HepG2 (cell line): ENCODE measurements around the gene AGR2. TPM values are rescaled to one million over a fixed set of nuclear protein-coding genes. Genes with fewer than 3 reads are reported as not detected.

Source experiments
- ATAC-seq: fragments of 200-7000 bp; cut with Tn5 transposase; 3 replicates; pipeline ENCODE4 v1.9.1; 2020; ENCODE audit warnings: mild to moderate bottlenecking, moderate library complexity
- BruUV-seq: library from RNA; stranded (reverse); fragments of 400-500 nt; replicated peaks from 2 replicates; lab custom pipeline; 2021; lab: Mats Ljungman, UMichigan
- CTCF ChIA-PET: fragments of 300-600 bp; formaldehyde crosslinking; extraction: SDS; loops from one replicate; lab custom pipeline; 2021; ENCODE audit warnings: low total read pairs, inconsistent platforms, low intra/inter-chr PET ratio; lab: Yijun Ruan, JAX
- POLR2A ChIA-PET: fragments of 350-600 bp; sonication (Branson Sonifier 250); formaldehyde crosslinking; loops from one replicate; lab custom pipeline; 2020; ENCODE audit warnings: antibody characterized with exemption, inconsistent platforms; lab: Yijun Ruan, JAX
- DNase-seq: peaks from one replicate; pipeline ENCODE4 v3.0.0-alpha.2; 2015; ENCODE audit warnings: low spot score
- FAIRE-seq: peaks from 3 replicates; lab custom pipeline; 2011; peaks lifted over from hg19 to GRCh38; lab: Jason Lieb, UNC
- H2AFZ ChIP-seq: one replicate; pipeline ENCODE4 v1.6.1; 2011; ENCODE audit warnings: low read length, inconsistent platforms
- H3K27ac ChIP-seq: fragments of 300-600 bp; 3 replicates; pipeline ENCODE4 v1.8.0; 2011; ENCODE audit warnings: mixed run types, mild to moderate bottlenecking, mixed read lengths, low read length, inconsistent platforms; ENCODE audit not compliant: insufficient read depth; ENCODE audit errors: extremely low read length
- H3K27me3 ChIP-seq, 2 experiments: fragments of 200-600 bp in 1 of 2; 2 replicates in 1 of 2; 3 replicates in 1 of 2; pipeline versions ENCODE4 v1.6.0 to v1.8.0; 2011; ENCODE audit warnings: low read length in 2 of 2, mild to moderate bottlenecking in 2 of 2, moderate library complexity in 2 of 2, inconsistent platforms in 1 of 2; ENCODE audit not compliant: insufficient read depth in 2 of 2, control insufficient read depth in 1 of 2
- H3K36me3 ChIP-seq, 2 experiments: fragments of 200-600 bp in 1 of 2; replicated peaks in 1 of 2; 2 replicates in 1 of 2; 3 replicates in 1 of 2; pipeline versions ENCODE4 v1.5.1 to v1.8.0; 2011; ENCODE audit warnings: low read length in 2 of 2, inconsistent platforms in 1 of 2; ENCODE audit not compliant: insufficient read depth in 2 of 2, control insufficient read depth in 1 of 2
- H3K4me1 ChIP-seq: 2 replicates; pipeline ENCODE4 v1.5.1; 2012; ENCODE audit warnings: low read length, inconsistent platforms; ENCODE audit not compliant: insufficient read depth
- H3K4me2 ChIP-seq: 2 replicates; pipeline ENCODE4 v1.6.0; 2011; ENCODE audit warnings: low read depth, low read length, inconsistent platforms
- H3K4me3 ChIP-seq, 3 experiments: fragments of 200-600 bp in 1 of 3; sonication (generic), shearing (Covaris generic) in 1 of 3; replicated peaks in 1 of 3; 2 replicates each; pipeline ENCODE4 v1.5.1; 2011 to 2016; ENCODE audit warnings: low read length in 3 of 3, inconsistent platforms in 2 of 3, low read depth in 2 of 3, mild to moderate bottlenecking in 2 of 3, control low read depth in 1 of 3, mixed read lengths in 1 of 3; ENCODE audit not compliant: insufficient read depth in 1 of 3
- H3K79me2 ChIP-seq: one replicate; pipeline ENCODE4 v1.6.1; 2011; ENCODE audit warnings: low read length, inconsistent platforms; ENCODE audit not compliant: insufficient read depth
- H3K9ac ChIP-seq: 2 replicates; pipeline ENCODE4 v1.6.0; 2011; ENCODE audit warnings: mild to moderate bottlenecking, low read depth, low read length, inconsistent platforms; ENCODE audit not compliant: insufficient read depth
- H3K9me3 ChIP-seq: 2 replicates; pipeline ENCODE4 v1.5.1; 2012; ENCODE audit warnings: mild to moderate bottlenecking, low read length
- H4K20me1 ChIP-seq: 2 replicates; pipeline ENCODE4 v1.6.0; 2011; ENCODE audit warnings: inconsistent platforms, mild to moderate bottlenecking, low read length, moderate library complexity; ENCODE audit not compliant: insufficient read depth
- CHD2 ChIP-seq: IDR thresholded peaks from 2 replicates; pipeline ENCODE4 v1.6.1; 2011; ENCODE audit warnings: low read depth, low read length, improper control_type of control experiment
- GATAD2A ChIP-seq: IDR thresholded peaks from 2 replicates; pipeline ENCODE4 v1.6.1; 2016
- HNRNPLL ChIP-seq: fragments of 200-400 bp; formaldehyde crosslinking; IDR thresholded peaks from 2 replicates; pipeline ENCODE4 v1.6.1; 2017; ENCODE audit warnings: mild to moderate bottlenecking, low read depth, low read length; ENCODE audit not compliant: poor library complexity, severe bottlenecking
- NCOA5 ChIP-seq: sonication (generic); formaldehyde crosslinking; IDR thresholded peaks from 2 replicates; pipeline ENCODE4 v1.4.0; 2020; ENCODE audit warnings: missing genetic modification reagents
- NFE2L2 ChIP-seq: fragments of 150-350 bp; IDR thresholded peaks from 2 replicates; pipeline ENCODE4 v1.6.1; 2014; ENCODE audit warnings: low read length
- NFIC ChIP-seq: IDR thresholded peaks from 2 replicates; pipeline ENCODE4 v1.6.1; 2012; ENCODE audit warnings: mild to moderate bottlenecking, low read length, inconsistent platforms
- PITX1 ChIP-seq: sonication (generic); formaldehyde crosslinking; IDR thresholded peaks from 2 replicates; pipeline ENCODE4 v1.5.1; 2020; ENCODE audit warnings: mild to moderate bottlenecking, missing genetic modification reagents
- RFXANK ChIP-seq: IDR thresholded peaks from 2 replicates; pipeline ENCODE4 v1.6.1; 2016
- ZNF121 ChIP-seq: sonication (generic); formaldehyde crosslinking; IDR thresholded peaks from 2 replicates; pipeline ENCODE4 v1.5.0; 2020; ENCODE audit warnings: mild to moderate bottlenecking, missing genetic modification reagents
- ZNF530 ChIP-seq: sonication (generic); formaldehyde crosslinking; IDR thresholded peaks from 2 replicates; pipeline ENCODE4 v1.5.0; 2020; ENCODE audit warnings: low read depth, mild to moderate bottlenecking, missing genetic modification reagents
- ZNF652 ChIP-seq: IDR thresholded peaks from 2 replicates; pipeline ENCODE4 v1.6.1; 2016; ENCODE audit warnings: low read depth, borderline replicate concordance
- WGBS: methylation state at CpG from one replicate; pipeline ENCODE4 v1.1.6; 2017; ENCODE audit warnings: low lambda C conversion rate; 5-methylcytosine and 5-hydroxymethylcytosine counted together
- in situ Hi-C: cut with HindIII; loops from 2 replicates; pipeline ENCODE4 v1.10.0; 2017; ENCODE audit warnings: low pct_unique_long_range_greater_than_20kb; ENCODE audit not compliant: extremely low pct_ligation_motif_present
- intact Hi-C: fragments of 100-400 bp; cut with micrococcal nuclease; formaldehyde crosslinking; loops from one replicate; pipeline ENCODE4 v1.10.0; 2022; ENCODE audit not compliant: unreplicated experiment
- polyA plus RNA-seq, 8 experiments: library from polyadenylated mRNA; depleted of rRNA in 3 of 8; stranded (reverse) in 7 of 8; unstranded in 1 of 8; fragments of >200 nt; fragmentation: Illumina TruSeq in 4 of 8; extraction: Trizol in 4 of 8; gene quantifications; 2 replicates each; pipeline versions ENCODE4 v1.2.1 to v1.2.3, GENCODE V29; 2011 to 2016; ENCODE audit warnings: low read depth in 4 of 8, missing spikeins in 1 of 8, mixed read lengths in 1 of 8; ENCODE audit not compliant: insufficient read depth in 1 of 8
- total RNA-seq, 5 experiments: library from RNA; depleted of rRNA; stranded (reverse); fragments of >200 nt; fragmentation: Illumina TruSeq; extraction: Trizol; gene quantifications; 2 replicates each; pipeline ENCODE4 v1.2.3, GENCODE V29; 2016; ENCODE audit warnings: low read depth in 1 of 5
- TF ChIP-seq, protein P1 (sequence below): sonication (generic); formaldehyde crosslinking; IDR thresholded peaks from 2 replicates; pipeline ENCODE4 v1.4.0; 2020; ENCODE audit warnings: missing genetic modification reagents
- TF ChIP-seq, protein P2 (sequence below): sonication (generic); formaldehyde crosslinking; IDR thresholded peaks from 2 replicates; pipeline ENCODE4 v1.8.1; 2023; ENCODE audit warnings: missing genetic modification reagents, mild to moderate bottlenecking, borderline replicate concordance
- TF ChIP-seq, protein P3 (sequence below): IDR thresholded peaks from 2 replicates; pipeline ENCODE4 v1.6.1; 2012; ENCODE audit warnings: low read length, improper control_type of control experiment
- TF ChIP-seq, protein P4 (sequence below): sonication (generic); formaldehyde crosslinking; IDR thresholded peaks from 2 replicates; pipeline ENCODE4 v1.5.0; 2020; ENCODE audit warnings: missing genetic modification reagents
- TF ChIP-seq, protein P5 (sequence below): IDR thresholded peaks from 2 replicates; pipeline ENCODE4 v1.6.1; 2018; ENCODE audit warnings: missing genetic modification reagents

Gene AGR2
- total and polyA plus RNA-seq, 2 of the 13 experiments (the other 11 are each of a cell fraction or from before 2014, with no cell fraction given) = 1.7 to 2.9 TPM

DNA sequence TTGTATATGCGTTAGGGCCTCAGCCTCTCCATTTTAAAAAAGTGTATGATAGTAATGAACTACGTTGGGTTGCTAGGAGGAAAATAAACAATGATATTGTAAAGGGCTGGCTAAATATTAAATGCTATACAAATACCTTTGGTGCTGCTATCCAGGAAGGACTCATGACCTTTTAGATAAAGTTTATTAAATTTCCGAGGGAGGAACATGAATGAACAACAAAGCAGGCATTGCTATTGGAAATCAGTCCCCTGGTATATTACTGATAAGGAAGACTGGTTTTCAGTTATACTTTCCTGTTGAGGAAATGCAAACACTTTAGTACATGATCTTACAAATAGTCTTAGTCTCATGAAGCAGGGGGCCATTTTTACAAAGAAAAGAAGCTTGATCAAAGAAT is 17.2 kb upstream of the AGR2 start:
- Histone ChIP-seq H3K79me2 (no peaks in the 10 kb centered on the region), H3K4me3 (no peak overlapping the region), H3K36me3 (no peaks in the 10 kb centered on the region), H3K4me2 (no peak overlapping the region), H3K27ac (no peak overlapping the region), H3K27me3 (no peaks in the 10 kb centered on the region; a peak in 1 of 5 replicates), H4K20me1 (no peaks in the 10 kb centered on the region), H3K9ac (no peak overlapping the region), H2AFZ (no peak overlapping the region), H3K9me3 (no peaks in the 10 kb centered on the region), H3K4me1 (peaks cover 7% of the 10 kb centered on the region; the same call in 1 of the 2 replicates)
- DNase-seq (no peak), FAIRE-seq (no peak), ATAC-seq (no peak)
- ChIA-PET CTCF (no interaction called here), POLR2A (no interaction called here)
- in situ Hi-C loops (no loop called here), intact Hi-C loops (no loop called here)
- under 1% methylated on average over 3 of the region's 3 CpGs for WGBS
- BruUV-seq = no TSS peak
- TF ChIP-seq NFIC (no peak), GATAD2A (CRISPR knock-in tag) (no peak), NCOA5 (CRISPR knock-in tag) (no peak), NFE2L2 (no peak), PITX1 (CRISPR knock-in tag) (no peak), ZNF652 (CRISPR knock-in tag) (no peak), RFXANK (CRISPR knock-in tag) (no peak), CHD2 (no peak), HNRNPLL (no peak), ZNF530 (CRISPR knock-in tag) (no peak), ZNF121 (CRISPR knock-in tag) (no peak)
- TF ChIP-seq, protein P1, sequence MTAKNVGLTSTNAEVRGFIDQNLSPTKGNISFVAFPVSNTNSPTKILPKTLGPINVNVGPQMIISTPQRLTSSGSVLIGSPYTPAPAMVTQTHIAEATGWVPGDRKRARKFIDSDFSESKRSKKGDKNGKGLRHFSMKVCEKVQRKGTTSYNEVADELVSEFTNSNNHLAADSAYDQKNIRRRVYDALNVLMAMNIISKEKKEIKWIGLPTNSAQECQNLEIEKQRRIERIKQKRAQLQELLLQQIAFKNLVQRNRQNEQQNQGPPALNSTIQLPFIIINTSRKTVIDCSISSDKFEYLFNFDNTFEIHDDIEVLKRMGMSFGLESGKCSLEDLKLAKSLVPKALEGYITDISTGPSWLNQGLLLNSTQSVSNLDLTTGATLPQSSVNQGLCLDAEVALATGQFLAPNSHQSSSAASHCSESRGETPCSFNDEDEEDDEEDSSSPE (CRISPR knock-in tag) = no peak
- TF ChIP-seq, protein P2, sequence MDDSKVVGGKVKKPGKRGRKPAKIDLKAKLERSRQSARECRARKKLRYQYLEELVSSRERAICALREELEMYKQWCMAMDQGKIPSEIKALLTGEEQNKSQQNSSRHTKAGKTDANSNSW (CRISPR knock-in tag) = no peak
- TF ChIP-seq, protein P3, sequence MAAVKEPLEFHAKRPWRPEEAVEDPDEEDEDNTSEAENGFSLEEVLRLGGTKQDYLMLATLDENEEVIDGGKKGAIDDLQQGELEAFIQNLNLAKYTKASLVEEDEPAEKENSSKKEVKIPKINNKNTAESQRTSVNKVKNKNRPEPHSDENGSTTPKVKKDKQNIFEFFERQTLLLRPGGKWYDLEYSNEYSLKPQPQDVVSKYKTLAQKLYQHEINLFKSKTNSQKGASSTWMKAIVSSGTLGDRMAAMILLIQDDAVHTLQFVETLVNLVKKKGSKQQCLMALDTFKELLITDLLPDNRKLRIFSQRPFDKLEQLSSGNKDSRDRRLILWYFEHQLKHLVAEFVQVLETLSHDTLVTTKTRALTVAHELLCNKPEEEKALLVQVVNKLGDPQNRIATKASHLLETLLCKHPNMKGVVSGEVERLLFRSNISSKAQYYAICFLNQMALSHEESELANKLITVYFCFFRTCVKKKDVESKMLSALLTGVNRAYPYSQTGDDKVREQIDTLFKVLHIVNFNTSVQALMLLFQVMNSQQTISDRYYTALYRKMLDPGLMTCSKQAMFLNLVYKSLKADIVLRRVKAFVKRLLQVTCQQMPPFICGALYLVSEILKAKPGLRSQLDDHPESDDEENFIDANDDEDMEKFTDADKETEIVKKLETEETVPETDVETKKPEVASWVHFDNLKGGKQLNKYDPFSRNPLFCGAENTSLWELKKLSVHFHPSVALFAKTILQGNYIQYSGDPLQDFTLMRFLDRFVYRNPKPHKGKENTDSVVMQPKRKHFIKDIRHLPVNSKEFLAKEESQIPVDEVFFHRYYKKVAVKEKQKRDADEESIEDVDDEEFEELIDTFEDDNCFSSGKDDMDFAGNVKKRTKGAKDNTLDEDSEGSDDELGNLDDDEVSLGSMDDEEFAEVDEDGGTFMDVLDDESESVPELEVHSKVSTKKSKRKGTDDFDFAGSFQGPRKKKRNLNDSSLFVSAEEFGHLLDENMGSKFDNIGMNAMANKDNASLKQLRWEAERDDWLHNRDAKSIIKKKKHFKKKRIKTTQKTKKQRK = no peak
- TF ChIP-seq, protein P4, sequence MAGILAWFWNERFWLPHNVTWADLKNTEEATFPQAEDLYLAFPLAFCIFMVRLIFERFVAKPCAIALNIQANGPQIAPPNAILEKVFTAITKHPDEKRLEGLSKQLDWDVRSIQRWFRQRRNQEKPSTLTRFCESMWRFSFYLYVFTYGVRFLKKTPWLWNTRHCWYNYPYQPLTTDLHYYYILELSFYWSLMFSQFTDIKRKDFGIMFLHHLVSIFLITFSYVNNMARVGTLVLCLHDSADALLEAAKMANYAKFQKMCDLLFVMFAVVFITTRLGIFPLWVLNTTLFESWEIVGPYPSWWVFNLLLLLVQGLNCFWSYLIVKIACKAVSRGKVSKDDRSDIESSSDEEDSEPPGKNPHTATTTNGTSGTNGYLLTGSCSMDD (CRISPR knock-in tag) = no peak
- TF ChIP-seq, protein P5, sequence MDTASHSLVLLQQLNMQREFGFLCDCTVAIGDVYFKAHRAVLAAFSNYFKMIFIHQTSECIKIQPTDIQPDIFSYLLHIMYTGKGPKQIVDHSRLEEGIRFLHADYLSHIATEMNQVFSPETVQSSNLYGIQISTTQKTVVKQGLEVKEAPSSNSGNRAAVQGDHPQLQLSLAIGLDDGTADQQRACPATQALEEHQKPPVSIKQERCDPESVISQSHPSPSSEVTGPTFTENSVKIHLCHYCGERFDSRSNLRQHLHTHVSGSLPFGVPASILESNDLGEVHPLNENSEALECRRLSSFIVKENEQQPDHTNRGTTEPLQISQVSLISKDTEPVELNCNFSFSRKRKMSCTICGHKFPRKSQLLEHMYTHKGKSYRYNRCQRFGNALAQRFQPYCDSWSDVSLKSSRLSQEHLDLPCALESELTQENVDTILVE = no peak
